Left lung (tissue), 10 donors: Measurements from ENCODE around the gene RTKN. TPM values are rescaled to one million over a fixed set of nuclear protein-coding genes. Genes with fewer than 3 reads are reported as not detected.
"Not testable (repeated sequence)": the region's sequence is repeated elsewhere in the genome, so short reads cannot be mapped to it uniquely, and the experiment has no call there.

Experiments used
- ATAC-seq: fragments of 200-7000 bp; cut with Tn5 transposase; one replicate; pipeline ENCODE4 v1.9.1; 2020; ENCODE audit warnings: moderate library complexity
- DNase-seq, 4 donors: peaks; one replicate each; pipeline ENCODE4 v3.0.0-alpha.2; 2013 to 2020
- H3K27ac ChIP-seq, 2 donors: fragments of 200-600 bp; sonication (generic) in 1 of 2; one replicate each; pipeline versions ENCODE4 v1.5.0 to v1.8.0; 2020 to 2021
- H3K27me3 ChIP-seq, 2 donors: fragments of 200-600 bp; sonication (generic) in 1 of 2; one replicate each; pipeline versions ENCODE4 v1.5.0 to v1.8.0; 2020 to 2021
- H3K36me3 ChIP-seq, 2 donors: fragments of 200-600 bp; sonication (generic) in 1 of 2; one replicate each; pipeline versions ENCODE4 v1.5.0 to v1.8.0; 2020 to 2021
- H3K4me1 ChIP-seq, 2 donors: fragments of 200-600 bp; one replicate each; pipeline ENCODE4 v1.8.0; 2021
- H3K4me3 ChIP-seq, 2 donors: fragments of 200-600 bp; sonication (generic) in 1 of 2; one replicate each; pipeline versions ENCODE4 v1.5.0 to v1.8.0; 2020 to 2021; ENCODE audit warnings: mild to moderate bottlenecking in 1 of 2
- H3K9me3 ChIP-seq, 2 donors: fragments of 200-600 bp; sonication (generic) in 1 of 2; one replicate each; pipeline versions ENCODE4 v1.5.0 to v1.8.0; 2020 to 2021
- CTCF ChIP-seq, 2 donors: fragments of 200-600 bp; sonication (generic) in 1 of 2; IDR thresholded peaks; one replicate each; pipeline versions ENCODE4 v1.5.0 to v1.8.0; 2021; ENCODE audit warnings: antibody characterized with exemption in 2 of 2
- intact Hi-C, 2 donors: fragments of 100-400 bp; cut with DNase I; formaldehyde crosslinking; loops; one replicate each; pipeline versions ENCODE4 v1.11.2 to v1.14.2; 2022
- polyA plus RNA-seq, 6 donors: library from polyadenylated mRNA; unstranded; fragments of 120-200 nt; gene quantifications; one replicate each; pipeline ENCODE4 v1.2.1, GENCODE V29; 2013; ENCODE audit not compliant: insufficient read length in 6 of 6
- total RNA-seq, 2 donors: library from RNA; stranded (reverse); fragmentation: NEBNext Ultra II Directional; extraction: Animal tissue kit (Norgen Biotek cat#: 25700); gene quantifications; one replicate each; pipeline ENCODE4 v1.2.1, GENCODE V29; 2021
- donor health status: DM: no; HTN: yes; CAD: no.
- donor health status: DM: no; HTN: no; CAD: no.

RTKN gene
- total and polyA plus RNA-seq, 8 donors: 29.6 to 59.5 (median 51.0) TPM

- Histone ChIP-seq H3K36me3 (peaks cover 0 to 54% of the 10 kb centered on the region in 2 donors), H3K4me3 (no peak overlapping the region), H3K4me1 (peaks cover 4 to 17% of the 10 kb centered on the region in 2 donors), H3K27me3 (peaks cover 0 to 7% of the 10 kb centered on the region in 2 donors), H3K9me3 (no peaks in the 10 kb centered on the region), H3K27ac (no peak overlapping the region)
- DNase-seq (no peak), ATAC-seq (no peak)
- no peak for TF ChIP-seq CTCF (IDR thresholded peaks at IDR 0.05)
- intact Hi-C loops: no loop called here
Measured at GRCh38 chr2:74424995-74425406, 16.7 kb downstream of the RTKN start.

DNA sequence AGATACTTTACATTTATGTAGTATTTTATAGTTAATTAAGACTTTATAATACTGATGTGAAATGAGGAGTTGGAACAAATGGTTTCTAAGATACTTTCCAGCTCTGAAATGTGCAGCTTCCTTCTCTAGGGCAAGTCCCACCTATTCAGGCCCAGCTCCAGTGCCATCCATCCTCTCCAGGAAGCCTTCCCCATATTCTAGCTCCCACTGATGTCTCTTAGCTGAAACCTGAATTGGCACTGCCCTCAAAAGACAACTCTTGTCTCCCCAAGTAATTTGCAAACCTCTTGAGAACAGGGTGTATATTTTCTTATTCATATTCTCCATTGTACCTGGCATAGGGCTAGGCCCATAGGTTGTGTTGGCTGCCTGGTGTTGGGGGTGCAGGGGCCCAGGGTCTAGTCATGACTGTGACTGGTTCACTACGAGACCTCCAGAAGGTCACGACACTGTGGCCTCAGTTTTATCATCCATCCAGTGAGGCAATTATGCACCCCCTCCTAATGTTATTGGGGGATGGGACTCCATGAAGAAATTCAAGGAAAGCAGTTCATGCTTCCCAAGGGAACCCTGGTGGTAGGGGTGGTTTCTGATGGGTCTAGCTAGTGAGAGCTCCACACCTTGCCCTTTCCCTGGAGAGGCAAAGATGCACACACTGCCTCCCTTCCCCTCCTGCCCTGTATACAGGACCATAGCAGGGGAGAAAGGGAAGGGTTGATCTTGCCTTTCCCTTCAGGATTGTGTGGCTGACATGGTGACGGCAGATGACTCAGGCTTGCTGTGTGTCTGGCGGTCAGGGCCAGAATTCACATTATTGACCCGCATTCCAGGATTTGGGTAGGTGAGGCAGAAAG is 17.4 kb downstream of the RTKN start:
- Histone ChIP-seq H3K36me3 (peaks cover 0 to 47% of the 10 kb centered on the region in 2 donors), H3K27me3 (peaks cover 0 to 7% of the 10 kb centered on the region in 2 donors), H3K9me3 (no peaks in the 10 kb centered on the region), H3K4me3 (no peak overlapping the region), H3K27ac (no peak overlapping the region), H3K4me1 (peaks cover 4 to 17% of the 10 kb centered on the region in 2 donors)
- ATAC-seq (no peak), DNase-seq (no peak)
- intact Hi-C loops: no loop called here
- TF ChIP-seq CTCF (IDR thresholded peaks at IDR 0.05): no peak

DNA sequence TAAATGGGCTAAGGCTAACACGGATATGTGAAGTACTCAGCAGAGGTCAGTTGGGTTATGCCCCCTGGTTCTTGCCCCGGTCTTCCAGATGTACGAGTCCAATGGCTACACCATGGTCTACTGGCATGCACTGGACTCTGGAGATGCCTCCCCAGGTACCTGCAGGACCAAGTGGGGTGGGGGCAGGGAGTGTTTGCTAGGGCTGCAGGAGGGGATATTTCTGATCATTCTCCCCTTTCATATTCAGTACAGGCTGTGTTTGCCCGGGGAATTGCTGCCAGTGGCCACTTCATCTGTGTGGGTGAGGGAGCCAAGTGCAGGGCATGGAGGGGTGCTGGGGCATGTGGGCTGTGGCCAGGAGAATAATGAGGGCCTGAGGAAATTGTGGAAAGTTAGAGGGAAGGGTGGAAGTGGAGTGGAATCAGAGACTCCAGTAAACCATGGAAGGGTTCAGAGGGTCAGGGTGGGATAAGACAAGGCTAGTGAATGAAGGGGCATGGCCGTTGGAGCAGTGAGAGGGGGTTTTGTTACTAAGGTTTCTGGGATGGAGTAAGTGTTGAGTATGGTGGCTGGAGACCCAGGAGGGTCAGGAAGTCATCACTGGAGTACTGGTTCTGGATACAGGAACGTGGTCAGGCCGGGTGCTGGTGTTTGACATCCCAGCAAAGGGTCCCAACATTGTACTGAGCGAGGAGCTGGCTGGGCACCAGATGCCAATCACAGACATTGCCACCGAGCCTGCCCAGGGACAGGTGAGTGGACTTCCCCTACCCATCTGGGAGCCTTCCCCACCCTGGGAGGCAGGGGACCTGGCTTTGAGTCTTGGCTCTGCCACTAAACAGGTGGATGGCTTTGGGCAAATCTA is 18.3 kb downstream of the RTKN start:
- Histone ChIP-seq H3K27ac (no peak overlapping the region), H3K4me3 (no peak overlapping the region), H3K9me3 (no peaks in the 10 kb centered on the region), H3K36me3 (peaks cover 0 to 38% of the 10 kb centered on the region in 2 donors), H3K4me1 (peaks cover 4 to 17% of the 10 kb centered on the region in 2 donors), H3K27me3 (peaks cover 0 to 7% of the 10 kb centered on the region in 2 donors)
- no peak for ATAC-seq
- intact Hi-C loops: no loop called here
- no peak for TF ChIP-seq CTCF (IDR thresholded peaks at IDR 0.05)
- DNase-seq: no peak

DNA sequence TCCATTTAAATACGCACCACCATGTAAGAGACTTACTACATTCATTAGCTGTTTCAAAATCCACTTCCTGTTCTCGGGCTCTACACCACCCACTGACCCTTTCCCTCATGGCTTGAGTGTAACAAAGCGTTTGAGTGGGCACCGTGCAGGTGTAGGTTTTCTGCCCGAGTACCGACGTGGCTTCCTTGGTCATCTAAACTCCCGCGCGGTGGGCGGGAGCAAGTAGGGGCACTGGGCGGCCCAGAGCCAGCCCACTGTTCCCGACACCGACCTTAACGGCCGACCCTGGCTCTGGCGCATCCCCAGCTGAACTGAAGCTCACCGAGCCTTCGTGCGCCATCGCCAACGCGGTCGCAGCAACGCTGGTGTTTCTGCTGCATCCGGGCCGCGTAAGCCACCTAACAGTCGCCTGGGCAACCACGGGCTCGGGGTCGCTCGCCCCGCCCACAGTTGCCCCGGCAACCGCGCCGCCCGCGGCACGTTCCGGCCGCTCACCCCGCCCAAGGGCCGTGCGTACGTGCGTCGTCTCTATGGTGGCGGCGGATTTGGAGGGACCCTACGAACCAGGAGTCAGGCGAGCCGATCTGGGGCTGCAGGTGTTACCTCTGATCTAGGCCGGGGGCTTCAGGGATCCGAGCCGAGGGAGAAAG is 20.4 kb downstream of the RTKN start, which contains the start of the genes C2orf81 and WDR54:
Gene C2orf81 (minus strand): TSS at position 399 of the 650 bp plus-strand sequence. CDS start 59 bp downstream, at position 340.
Gene WDR54 (plus strand): TSS at position 510 of the 650 bp plus-strand sequence. CDS start 424 bp downstream, outside the sequence.
- Histone ChIP-seq H3K36me3 (peaks cover 0 to 17% of the 10 kb centered on the region in 2 donors), H3K4me1 (peaks cover 4 to 17% of the 10 kb centered on the region in 2 donors), H3K4me3 (peak within 1 kb of the TSS; percentile 58 to 77), H3K27me3 (peaks cover 0 to 7% of the 10 kb centered on the region in 2 donors), H3K9me3 (no peaks in the 10 kb centered on the region), H3K27ac (peak within 1 kb of the TSS in 1 of 2 donors; percentile 80)
- no peak for TF ChIP-seq CTCF (IDR thresholded peaks at IDR 0.05)
- ATAC-seq: peak; percentile 95
- DNase-seq: peak; percentile 85 to 94 (median 90)
- intact Hi-C loops: no loop called here

DNA sequence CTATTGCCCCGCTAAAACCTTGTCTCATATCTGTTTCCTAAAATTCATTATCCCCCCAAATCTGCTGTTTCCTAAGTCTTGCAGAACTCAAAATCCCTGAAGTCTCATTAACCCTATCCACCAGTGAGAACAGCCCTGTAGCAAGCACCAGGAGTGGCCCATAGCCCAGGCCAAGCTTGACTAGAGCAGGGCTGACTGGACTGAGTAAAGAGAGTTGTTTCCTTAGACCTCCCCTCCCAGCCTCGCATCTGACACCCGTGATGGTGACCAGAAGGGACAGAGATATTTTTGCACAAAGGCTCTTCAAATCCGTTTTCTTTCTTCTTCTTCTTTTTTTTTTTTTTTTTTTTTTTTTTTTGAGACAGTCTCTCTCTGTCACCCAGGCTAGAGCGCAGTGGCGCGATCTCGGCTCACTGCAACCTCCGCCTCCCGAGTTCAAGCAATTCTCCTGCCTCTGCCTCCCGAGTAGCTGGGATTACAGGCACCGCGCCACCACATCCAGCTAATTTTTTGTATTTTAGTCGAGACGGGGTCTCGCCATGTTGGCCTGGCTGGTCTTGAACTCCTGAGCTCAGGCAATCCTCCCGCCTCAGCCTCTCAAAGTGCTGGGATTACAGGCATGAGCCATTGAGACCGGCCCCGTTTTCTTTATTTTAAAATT is 21.2 kb downstream of the RTKN start:
- H3K36me3 ChIP-seq, DNase-seq, intact Hi-C loops, H3K27ac ChIP-seq, H3K9me3 ChIP-seq, ATAC-seq: not testable (repeated sequence)
- Histone ChIP-seq H3K4me3 (peak overlapping the region; percentile 58 to 77), H3K27me3 (peaks cover 0 to 13% of the 10 kb centered on the region in 2 donors), H3K4me1 (peaks cover 4 to 22% of the 10 kb centered on the region in 2 donors)
